GM19351 (cell line): Measurements from ENCODE around the gene ECM2.
A peak's percentile ranks its signal among the peaks of the same experiment; 100 is the strongest.
"Not testable (repeated sequence)": the region's sequence is repeated elsewhere in the genome, so short reads cannot be mapped to it uniquely, and the experiment has no call there.

Experiments
- ATAC-seq: cut with Tn5 transposase; IDR thresholded peaks from one replicate; pipeline ENCODE4 v1.9.1; 2021; ENCODE audit warnings: mild to moderate bottlenecking, moderate library complexity; ENCODE audit not compliant: unreplicated experiment

The ECM2 gene

DNA sequence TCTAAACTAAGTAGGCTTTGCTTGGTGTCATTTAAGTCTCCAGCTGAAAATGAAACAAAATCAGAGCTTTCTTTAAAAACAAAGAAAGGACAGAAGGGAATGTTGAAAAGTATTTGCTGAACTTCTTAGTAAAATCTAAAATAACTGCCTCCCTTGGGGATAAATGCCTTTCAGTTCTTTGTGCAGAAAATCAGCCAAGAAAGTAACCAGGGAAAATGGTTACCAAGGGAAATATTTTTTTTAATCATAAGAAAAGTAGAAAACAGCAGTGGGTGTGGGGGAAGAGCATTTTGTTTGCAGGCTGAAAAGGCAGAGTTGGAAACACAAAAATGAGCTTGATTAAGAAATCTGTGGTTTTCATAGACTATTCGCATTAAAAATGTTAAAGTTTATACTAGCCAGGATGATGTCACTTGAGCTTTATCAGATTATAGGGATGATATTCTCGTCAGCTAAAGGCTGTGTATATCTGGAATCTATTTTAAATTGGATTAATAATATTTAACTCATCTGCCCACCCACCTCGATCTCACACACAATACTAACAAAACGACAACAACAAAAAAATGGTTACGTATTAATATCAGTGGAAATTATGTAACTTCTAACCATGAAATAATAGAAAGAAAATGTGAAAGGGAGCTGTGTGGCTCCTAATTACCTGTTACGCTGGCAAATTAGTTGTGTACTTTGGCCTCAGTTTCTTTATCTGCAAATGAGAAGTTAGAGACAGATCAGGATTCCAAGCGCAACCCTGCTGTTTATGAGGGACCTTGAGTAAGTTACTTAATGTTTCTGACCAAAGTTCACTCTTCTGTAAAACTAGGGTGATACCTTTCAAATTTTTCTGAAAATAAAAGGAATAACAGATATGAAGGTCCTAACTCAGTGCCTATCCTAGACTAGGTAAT is at the start of gene ECM2:
Gene ECM2, minus strand, starts transcription at position 51 of the 911 bp plus-strand sequence. CDS start 13,124 bp downstream, outside the sequence.
- no peak for ATAC-seq

GRCh38 chr9:92576175-92576574 is 40.4 kb upstream of the ECM2 start:
- no peak for ATAC-seq

GRCh38 chr9:92573612-92574011 is 37.8 kb upstream of the ECM2 start:
- not testable (repeated sequence) for ATAC-seq

GRCh38 chr9:92571871-92572270 is 36.1 kb upstream of the ECM2 start:
- not testable (repeated sequence) for ATAC-seq

DNA sequence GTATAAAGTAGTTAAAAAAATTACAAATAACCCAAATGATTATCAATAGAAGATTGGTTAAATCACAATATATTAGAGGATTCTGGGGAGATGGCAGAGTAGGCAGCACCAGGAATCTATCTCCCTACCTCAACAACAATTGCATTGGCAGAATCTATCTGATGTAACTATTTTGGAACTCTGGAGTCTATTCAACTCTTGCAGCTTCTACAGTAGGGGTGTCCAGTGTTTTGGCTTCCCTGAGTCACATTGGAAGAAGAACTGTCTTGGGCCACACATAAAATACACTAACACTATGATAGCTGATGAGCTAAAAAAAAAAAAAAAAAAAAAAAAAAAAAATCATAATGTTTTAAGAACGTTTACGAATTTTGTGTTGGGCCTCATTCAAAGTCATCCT is 29.2 kb upstream of the ECM2 start:
- ATAC-seq: no peak

DNA sequence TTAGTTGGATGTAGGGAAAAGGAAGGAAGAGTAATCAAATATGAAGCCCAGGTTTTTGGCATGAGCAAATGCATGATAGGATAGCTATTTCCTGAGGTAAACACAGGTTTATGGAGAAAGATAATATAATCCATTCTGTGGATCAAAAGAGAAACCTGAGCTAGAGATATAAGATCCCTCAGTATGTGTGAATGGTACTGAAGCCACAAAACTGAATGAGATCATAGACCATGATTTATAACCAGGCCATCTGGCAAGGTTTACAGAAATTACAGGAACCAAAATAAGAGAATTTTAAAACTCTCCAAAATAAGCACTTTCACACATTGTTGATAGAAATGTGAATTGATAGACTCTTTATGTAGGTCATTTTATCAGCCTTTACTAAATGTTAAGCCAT is 28.7 kb upstream of the ECM2 start:
- no peak for ATAC-seq

DNA sequence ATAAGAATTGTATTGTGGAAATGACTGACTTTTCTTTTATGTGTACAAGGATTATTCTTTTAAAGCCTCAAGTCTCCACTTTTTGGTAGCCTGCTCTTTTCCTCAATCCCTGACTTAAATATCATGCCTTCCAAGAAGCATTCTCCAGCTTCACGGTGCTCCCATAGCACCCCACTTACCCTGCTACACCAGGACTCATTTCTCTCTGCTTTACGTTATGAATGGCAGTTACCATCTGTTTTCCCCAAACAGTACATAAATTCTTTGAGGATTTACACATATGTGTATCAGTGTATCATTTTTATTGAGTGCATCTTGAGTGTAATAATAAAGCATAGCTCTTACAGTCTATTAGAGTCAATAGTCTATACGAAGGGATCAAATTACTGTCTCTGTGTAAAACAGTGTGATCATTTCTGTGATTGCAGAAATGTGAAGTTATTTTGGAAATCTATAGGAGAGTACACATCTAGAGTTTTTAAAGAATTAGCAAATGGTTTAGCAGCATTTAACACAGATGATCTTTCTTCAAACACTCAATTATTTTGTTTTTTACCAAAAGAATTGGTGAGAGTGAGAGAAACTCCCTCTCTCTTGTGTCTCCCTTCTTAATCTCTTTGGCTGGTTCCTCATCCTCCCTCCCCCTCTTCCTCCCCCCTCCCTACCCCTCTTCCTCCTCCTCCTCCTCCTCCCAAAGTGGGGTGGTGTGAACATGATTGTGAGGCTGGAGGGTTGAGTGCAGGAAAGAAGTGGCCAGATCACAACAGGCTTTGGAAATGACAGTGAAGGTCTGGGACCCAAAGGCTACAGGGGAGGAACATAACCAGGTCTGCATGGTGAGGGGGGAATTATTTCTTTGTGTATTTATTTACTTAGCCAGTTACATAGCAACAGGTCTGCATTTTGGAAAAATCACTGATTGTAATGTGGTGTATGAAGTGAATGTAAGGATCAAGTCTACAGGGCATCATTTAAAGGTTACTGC is 27.6 kb upstream of the ECM2 start:
- no peak for ATAC-seq

- ATAC-seq: no peak
These were observed 26.7 kb upstream of the ECM2 start for GRCh38 chr9:92562461-92562967.

- no peak for ATAC-seq
These were observed 25.9 kb upstream of the ECM2 start for GRCh38 chr9:92561374-92562330.

DNA sequence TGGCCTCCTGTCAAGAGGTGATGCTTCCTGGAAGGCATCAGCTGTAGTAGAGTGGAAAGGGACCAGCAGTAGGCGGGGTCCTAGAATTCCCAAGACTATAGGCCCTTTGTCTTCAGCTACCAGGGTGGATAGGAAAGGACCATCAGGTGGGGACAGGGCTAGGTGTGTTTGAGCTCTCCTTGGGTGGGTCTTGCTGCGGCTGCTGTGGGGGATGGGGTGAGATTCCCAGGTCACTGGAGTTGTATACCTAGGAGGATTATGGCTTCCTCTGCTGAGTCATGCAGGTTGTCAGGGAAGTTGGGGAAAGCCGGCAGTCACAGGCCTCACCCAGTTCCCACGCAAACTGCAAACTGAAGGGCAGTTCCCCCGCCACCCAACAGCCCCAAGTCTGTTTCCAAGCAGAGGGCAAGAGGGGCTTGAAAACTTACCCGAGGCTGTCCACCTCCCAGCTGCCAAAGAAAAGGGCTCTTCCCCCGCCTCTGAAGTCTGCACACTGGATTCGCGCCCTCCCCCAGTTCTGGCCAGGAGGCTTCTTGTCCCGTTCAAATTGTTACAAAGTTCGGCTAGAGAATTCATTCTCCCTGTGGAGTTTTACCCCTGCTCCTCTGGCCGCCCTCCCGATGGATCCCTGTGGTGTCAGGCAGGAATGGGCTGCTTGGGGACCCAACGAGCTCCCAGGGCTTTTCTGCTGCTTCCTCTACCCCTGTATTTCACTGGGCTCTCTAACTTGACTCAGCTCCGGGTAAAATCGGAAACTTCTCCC is 23.0 kb upstream of the ECM2 start:
- ATAC-seq: no peak

DNA sequence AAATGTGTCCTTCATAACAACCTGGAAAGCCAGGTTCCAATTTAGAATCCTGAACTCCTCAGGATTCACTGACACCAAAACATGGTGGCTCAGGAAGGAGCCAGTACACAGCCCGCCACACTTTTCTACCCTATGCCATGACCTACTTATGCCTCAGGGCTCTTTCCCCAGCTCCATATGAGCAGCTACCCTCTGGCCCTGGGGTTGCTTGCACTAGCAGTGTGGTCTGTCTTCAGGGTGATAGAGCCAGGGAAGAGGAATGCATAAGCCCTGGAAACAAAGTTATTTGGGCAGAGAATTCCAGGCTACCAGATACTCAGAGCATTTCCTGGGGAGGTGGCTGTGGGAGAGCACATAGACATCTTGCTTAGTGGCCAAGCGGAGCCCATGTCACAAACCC is 15.0 kb upstream of the ECM2 start:
- no peak for ATAC-seq

DNA sequence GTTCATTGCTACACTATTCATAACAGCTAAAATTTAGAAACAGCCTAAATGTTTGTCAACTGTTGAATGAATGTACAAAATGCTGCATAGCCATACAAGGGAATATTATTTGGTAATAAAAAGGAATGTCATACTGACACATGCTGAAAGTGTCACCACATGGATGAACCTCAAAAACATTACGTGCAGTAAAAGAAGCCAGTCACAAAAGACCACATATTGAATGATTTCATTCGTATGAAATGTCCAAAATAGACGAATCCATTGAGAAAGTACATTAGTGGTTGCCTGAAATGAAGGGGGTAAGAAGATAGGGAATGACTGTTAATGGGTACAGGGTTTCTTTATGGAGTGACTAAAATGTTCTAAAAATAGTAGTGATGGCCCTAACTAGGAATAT is 11.6 kb upstream of the ECM2 start:
- ATAC-seq: no peak

DNA sequence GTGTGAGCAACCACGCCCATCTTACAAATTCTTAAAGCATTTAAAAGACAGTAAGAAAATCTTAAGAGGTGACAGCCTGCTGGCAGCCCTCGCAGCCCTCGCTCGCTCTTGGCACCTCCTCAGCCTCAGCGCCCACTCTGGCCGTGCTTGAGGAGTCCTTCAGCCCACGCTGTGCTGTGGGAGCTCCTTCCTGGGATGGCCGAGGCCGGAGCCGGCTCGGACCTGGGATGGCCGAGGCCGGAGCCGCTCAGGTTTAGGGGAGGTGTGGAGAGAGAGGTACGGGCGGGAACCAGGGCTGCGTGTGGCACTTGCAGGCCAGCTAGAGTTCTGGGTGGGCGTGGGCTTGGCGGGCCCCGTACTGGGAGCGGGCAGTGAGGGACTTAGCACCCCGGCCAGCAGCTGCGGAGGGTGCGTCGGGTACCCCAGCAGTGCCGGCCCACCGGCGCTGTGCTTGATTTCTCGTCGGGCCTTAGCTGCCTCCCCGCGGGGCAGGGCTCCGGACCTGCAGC is 9.3 kb upstream of the ECM2 start:
- ATAC-seq: no peak

DNA sequence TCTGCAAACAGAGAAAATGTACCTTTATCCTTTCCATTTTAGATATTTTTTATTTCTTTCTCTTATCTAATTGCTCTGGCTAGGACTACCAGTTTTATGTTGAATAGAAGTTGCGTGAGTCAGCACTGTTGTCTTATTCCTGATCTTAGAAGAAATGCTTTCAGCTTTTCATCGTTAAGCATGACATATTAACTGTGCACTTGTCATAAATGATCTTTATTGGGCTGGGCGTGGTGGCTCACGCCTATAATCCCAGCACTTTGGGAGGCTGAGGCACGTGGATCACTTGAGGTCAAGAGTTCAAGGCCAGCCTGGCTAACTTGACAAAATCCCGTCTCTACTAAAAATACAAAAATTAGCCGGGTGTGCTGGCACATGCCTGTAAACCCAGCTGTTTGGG is 8.2 kb upstream of the ECM2 start:
- no peak for ATAC-seq

DNA sequence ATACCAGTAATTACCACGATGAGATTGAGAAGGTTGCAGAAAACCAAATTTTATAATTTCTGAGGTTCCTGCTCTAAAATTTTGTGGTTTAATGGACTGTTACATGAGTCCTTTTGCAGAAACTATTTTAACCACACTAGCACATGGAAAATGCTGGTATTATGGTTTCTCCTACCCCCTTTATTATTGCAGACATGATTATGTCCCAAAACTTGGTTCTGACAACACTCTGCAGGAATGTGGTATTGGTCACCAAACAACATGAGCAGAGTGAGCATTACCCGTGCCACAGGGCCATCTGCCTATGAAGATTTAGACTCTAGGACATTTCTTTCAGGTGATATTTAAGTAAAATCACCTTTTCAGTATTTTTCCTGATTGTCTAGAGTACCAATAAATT is 2.8 kb upstream of the ECM2 start:
- no peak for ATAC-seq

DNA sequence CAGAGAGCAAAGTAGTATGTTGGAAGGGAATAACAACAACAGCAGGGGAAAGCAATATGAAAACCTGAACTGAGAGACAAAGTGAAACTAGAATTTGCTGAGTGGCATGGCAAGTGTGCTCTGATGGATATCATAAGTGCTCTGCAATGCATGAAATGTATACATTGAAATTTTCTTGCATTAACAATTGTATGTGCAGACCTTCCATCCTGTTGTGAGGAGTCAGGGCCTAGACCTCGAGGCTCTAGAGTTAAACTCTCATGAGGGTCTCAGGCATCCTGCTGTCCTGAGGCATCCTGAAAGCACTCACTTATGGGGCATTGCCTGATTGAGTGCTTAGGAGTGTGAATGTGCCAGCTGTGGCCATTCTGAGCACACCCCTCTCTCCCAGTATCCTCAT is 1.1 kb downstream of the ECM2 start:
- ATAC-seq: peak; percentile 65

DNA sequence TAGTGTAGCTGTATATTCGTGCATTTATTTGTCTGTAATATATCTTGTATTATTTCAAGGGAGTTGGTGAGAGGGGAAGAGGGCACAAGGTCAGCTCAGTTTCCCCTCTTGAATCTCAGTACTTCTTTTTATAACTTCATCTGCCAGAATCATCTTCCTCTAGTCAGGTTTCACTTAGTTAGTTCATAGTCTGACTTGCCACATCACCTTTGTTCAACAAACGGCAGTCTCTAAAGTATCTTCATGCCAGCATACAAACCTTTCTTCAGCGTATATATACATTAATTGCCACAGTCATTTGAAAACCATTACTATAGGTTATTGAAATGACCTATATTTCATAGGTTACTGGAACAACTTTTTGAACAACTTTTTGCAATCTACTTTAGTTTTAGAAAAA is 1.6 kb downstream of the ECM2 start:
- ATAC-seq: no peak

DNA sequence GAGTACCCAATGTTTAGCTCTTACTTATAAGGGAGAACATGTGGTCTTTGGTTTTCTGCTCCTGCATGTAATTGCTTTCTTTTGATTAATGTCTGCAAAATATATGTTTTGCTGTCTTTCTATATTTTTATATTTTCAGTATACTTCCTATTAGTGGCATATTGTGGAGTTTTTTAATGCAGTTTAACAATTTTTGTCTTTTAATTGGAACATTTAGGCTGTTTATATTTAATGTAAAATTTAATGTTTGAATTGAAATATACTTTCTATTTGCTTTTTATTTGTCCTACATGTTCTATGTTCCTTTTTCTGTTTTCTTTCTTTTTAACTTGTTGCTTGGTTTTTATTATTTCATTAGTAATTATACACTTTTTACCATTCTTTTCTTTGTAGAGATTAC is 4.9 kb downstream of the ECM2 start:
- ATAC-seq: no peak

- no peak for ATAC-seq
These were observed 6.7 kb downstream of the ECM2 start for GRCh38 chr9:92529124-92529523.
